ENCODE data around the gene GMDS.

DNA sequence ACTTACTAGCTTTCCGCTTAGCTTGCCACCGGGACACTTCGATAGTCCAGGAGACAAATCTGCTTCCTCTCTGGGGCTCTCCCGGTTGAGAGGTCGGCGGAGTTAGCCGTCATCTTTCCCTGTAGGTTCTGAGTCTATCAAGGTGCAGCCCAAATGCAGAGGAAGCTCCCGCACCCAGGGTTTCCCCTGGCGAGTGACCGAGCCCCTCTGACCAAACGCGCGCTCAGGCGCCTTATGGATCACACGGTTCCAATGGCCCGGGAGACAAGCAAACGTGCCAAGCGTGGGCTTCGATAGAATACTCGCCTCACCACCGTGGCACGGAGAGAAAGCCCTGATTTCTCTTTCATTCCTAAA, 651.5 kb downstream of the GMDS start:
- TF ChIP-seq, protein P1, sequence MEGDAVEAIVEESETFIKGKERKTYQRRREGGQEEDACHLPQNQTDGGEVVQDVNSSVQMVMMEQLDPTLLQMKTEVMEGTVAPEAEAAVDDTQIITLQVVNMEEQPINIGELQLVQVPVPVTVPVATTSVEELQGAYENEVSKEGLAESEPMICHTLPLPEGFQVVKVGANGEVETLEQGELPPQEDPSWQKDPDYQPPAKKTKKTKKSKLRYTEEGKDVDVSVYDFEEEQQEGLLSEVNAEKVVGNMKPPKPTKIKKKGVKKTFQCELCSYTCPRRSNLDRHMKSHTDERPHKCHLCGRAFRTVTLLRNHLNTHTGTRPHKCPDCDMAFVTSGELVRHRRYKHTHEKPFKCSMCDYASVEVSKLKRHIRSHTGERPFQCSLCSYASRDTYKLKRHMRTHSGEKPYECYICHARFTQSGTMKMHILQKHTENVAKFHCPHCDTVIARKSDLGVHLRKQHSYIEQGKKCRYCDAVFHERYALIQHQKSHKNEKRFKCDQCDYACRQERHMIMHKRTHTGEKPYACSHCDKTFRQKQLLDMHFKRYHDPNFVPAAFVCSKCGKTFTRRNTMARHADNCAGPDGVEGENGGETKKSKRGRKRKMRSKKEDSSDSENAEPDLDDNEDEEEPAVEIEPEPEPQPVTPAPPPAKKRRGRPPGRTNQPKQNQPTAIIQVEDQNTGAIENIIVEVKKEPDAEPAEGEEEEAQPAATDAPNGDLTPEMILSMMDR (conservative IDR thresholded peaks at IDR 0.05; ENCODE audit: low read length), result no peak
- TF ChIP-seq EZH2phosphoT487 (IDR thresholded peaks at IDR 0.05; ENCODE audit: borderline replicate concordance), result no peak

All from Loucy (cell line).